Suprapubic skin (tissue), 4 donors: ENCODE measurements around the gene NAP1L4. TPM values are rescaled to one million over a fixed set of nuclear protein-coding genes. Genes with fewer than 3 reads are reported as not detected.
"Not testable (repeated sequence)": the region's sequence is repeated elsewhere in the genome, so short reads cannot be mapped to it uniquely, and the experiment has no call there.

Experiments
- DNase-seq, 2 donors: peaks; one replicate each; pipeline ENCODE4 v3.0.0-alpha.2; 2019; ENCODE audit warnings: low spot score in 2 of 2
- H3K27ac ChIP-seq: fragments of 200-600 bp; sonication (generic); one replicate; pipeline ENCODE4 v1.5.1; 2019
- H3K27me3 ChIP-seq: fragments of 200-600 bp; sonication (generic); one replicate; pipeline ENCODE4 v1.5.1; 2019
- H3K36me3 ChIP-seq: fragments of 200-600 bp; sonication (generic); one replicate; pipeline ENCODE4 v1.5.1; 2019
- H3K4me1 ChIP-seq: fragments of 200-600 bp; sonication (generic); one replicate; pipeline ENCODE4 v1.5.1; 2019
- H3K4me3 ChIP-seq: fragments of 200-600 bp; sonication (generic); one replicate; pipeline ENCODE4 v1.5.1; 2019; ENCODE audit warnings: mild to moderate bottlenecking
- H3K9me3 ChIP-seq: fragments of 200-600 bp; sonication (generic); one replicate; pipeline ENCODE4 v1.5.1; 2019
- CTCF ChIP-seq, 2 donors: fragments of 200-600 bp in 1 of 2; fragments of 450-650 bp in 1 of 2; sonication (generic) in 1 of 2; IDR thresholded peaks; one replicate each; pipeline ENCODE4 v1.5.1; 2016 to 2019; ENCODE audit warnings: antibody characterized with exemption in 2 of 2, mild to moderate bottlenecking in 1 of 2, moderate library complexity in 1 of 2
- EP300 ChIP-seq: sonication (generic); formaldehyde crosslinking; IDR thresholded peaks from one replicate; pipeline ENCODE4 v1.6.1; 2017; ENCODE audit warnings: antibody characterized with exemption
- POLR2A ChIP-seq, 2 donors: fragments of 450-650 bp; IDR thresholded peaks; one replicate each; pipeline ENCODE4 v1.6.1; 2017; ENCODE audit warnings: antibody characterized with exemption in 2 of 2, mild to moderate bottlenecking in 2 of 2, moderate library complexity in 2 of 2
- POLR2AphosphoS5 ChIP-seq, 3 donors: sonication (generic); formaldehyde crosslinking; IDR thresholded peaks; one replicate each; pipeline ENCODE4 v1.6.1; 2017; ENCODE audit warnings: antibody characterized with exemption in 3 of 3
- WGBS: methylation state at CpG from one replicate; pipeline ENCODE4 v1.1.5; 2018; 5-methylcytosine and 5-hydroxymethylcytosine counted together
- total RNA-seq, 4 donors: library from RNA; depleted of rRNA; stranded (reverse); fragments of >200 nt; gene quantifications; one replicate each; pipeline ENCODE4 v1.1.0, GENCODE V29; 2016

The NAP1L4 gene
- total RNA-seq, 4 donors from 2014 or later: 70.7 to 150 (median 97.5) TPM

DNA sequence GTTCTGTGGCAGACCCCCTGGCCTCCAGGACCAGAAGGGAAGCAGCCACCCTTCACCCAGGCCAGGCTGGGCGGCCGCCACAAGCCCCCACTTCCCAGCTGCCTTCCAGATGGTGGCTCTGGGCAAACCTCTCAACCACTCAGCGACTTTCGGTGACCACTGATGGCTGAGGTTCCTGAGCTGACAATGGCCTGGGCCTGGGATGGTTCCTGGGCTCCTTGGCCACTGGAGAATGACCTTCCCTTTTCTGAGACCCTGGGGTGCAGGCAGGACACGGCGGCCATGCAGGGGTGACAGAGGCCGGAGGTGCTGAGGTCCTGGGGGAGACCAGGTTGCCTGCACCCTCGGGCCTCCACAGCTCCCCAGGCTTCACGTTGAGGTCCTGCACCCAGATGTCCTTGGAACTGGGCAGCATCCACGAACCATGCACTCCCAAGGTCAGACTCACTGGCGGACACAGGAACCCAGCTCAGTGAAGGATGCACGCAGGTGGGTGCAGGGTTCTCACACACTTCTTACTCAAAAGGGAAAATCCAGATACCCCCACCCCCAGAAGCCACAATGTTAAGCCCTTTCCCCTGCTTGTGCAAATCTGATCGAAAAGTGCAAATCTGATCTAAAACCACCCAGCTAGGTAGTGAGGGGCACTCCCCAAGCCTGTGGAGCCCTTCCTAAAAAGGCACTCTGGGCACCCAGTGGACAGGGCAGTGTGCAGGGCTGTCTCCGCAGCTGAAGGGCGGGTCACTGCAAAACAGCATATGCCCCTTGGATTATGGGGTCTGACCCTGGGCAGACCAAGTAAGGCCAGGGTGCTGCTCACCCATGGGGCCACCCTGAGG is 49.0 kb downstream of the NAP1L4 start:
- Histone ChIP-seq H3K36me3 (peaks cover 25% of the 10 kb centered on the region), H3K9me3 (peaks cover 3% of the 10 kb centered on the region), H3K27me3 (no peaks in the 10 kb centered on the region), H3K27ac (no peak overlapping the region), H3K4me1 (peaks cover 47% of the 10 kb centered on the region), H3K4me3 (no peak overlapping the region)
- DNase-seq: no peak
- TF ChIP-seq POLR2A (IDR thresholded peaks at IDR 0.05) (no peak), POLR2AphosphoS5 (IDR thresholded peaks at IDR 0.05) (no peak), EP300 (no peak), CTCF (IDR thresholded peaks at IDR 0.05) (no peak)
- 90% methylated on average over 2 of the region's 15 CpGs for WGBS

DNA sequence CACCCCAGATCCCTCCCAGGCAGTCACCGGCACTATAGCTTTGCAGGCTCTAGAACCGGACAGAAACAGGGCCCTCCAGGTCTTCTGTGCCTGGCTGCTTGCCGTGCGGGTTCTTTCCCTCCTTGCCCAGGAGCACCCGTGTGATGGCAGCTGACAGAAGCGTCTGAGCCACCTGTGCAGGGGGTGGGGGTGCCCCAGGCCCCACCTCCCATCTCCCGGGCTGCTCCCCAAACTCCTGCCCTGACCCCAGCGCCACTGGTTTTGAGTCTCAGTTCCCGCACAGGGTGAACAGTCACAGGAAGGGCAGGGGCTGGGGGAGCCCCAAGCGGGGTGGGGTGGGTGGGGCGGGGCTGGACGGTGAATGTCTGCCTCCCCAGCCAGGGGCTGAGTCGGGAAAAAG is 49.7 kb downstream of the NAP1L4 start:
- TF ChIP-seq POLR2AphosphoS5 (IDR thresholded peaks at IDR 0.05) (no peak), EP300 (no peak)
- Histone ChIP-seq H3K36me3 (peaks cover 20% of the 10 kb centered on the region), H3K4me3 (no peak overlapping the region), H3K4me1 (peaks cover 47% of the 10 kb centered on the region), H3K27me3 (no peaks in the 10 kb centered on the region), H3K9me3 (peaks cover 6% of the 10 kb centered on the region), H3K27ac (no peak overlapping the region)
- 45% methylated on average over 10 of the region's 13 CpGs for WGBS
- no peak for DNase-seq

DNA sequence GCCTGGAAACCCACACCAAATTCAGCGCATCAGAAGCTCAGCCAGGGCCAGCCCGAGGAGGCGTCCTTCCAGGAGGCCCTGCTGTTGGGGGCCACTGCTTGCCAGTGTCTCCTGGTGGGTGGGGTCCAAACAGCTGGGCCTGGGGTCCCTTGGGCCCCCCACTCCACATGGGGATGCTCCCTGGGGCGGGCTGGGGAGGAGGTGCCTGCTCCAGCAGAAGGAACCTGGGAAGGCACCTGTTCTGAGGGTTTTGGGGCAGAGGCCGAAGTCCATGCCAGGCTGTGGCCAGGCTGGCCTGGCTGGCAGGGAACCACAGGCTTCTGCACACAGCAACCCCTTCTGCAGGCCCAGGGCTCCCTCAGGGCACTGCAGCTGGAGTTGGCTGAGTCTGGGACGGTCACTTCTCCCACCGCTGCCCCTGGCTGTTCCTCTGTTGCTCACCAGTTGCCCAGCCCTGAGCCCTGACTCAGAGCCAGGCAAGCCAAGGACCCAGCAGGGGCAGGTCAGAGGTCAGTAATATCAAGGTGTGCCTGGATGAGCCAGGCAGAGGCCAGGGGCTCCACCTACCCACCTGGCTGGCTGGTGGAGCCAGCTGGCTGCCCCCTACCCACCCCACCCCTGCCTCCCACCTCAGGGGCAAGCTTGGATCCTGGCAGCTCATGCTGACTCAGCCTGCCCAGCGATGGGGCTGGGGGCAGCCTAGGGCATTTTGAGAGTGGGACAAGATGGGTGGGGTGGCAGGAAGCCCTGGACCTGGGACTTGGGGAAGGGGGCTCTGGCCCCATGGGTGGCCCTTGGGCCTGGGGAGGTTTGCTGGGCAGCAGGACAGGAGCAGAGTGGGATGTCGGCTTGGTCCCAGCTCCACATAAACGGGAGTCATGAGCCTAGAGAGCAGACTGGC is 51.0 kb downstream of the NAP1L4 start:
- DNase-seq: peak in 1 of 2 donors; percentile 69

GRCh38 chr11:2940147-2940920 is 51.8 kb downstream of the NAP1L4 start:
- TF ChIP-seq POLR2AphosphoS5 (IDR thresholded peaks at IDR 0.05) (no peak), POLR2A (IDR thresholded peaks at IDR 0.05) (no peak), CTCF (IDR thresholded peaks at IDR 0.05) (no peak), EP300 (no peak)
- Histone ChIP-seq H3K4me1 (peaks cover 38% of the 10 kb centered on the region), H3K27me3 (no peaks in the 10 kb centered on the region), H3K27ac (no peak overlapping the region), H3K4me3 (no peak overlapping the region), H3K9me3 (peaks cover 7% of the 10 kb centered on the region), H3K36me3 (peaks cover 12% of the 10 kb centered on the region)
- WGBS: 82% methylated on average over 4 of the region's 16 CpGs
- peak; percentile 78 to 85 for DNase-seq

More for the DNA sequence above, 51.0 kb downstream of the NAP1L4 start:
- TF ChIP-seq CTCF (IDR thresholded peaks at IDR 0.05) (no peak), POLR2A (IDR thresholded peaks at IDR 0.05) (no peak), POLR2AphosphoS5 (IDR thresholded peaks at IDR 0.05) (no peak), EP300 (no peak)
- Histone ChIP-seq H3K9me3 (peaks cover 7% of the 10 kb centered on the region), H3K4me3 (no peak overlapping the region), H3K27ac (no peak overlapping the region), H3K27me3 (no peaks in the 10 kb centered on the region), H3K36me3 (peaks cover 12% of the 10 kb centered on the region), H3K4me1 (peaks cover 46% of the 10 kb centered on the region)
- 50% methylated on average over 2 of the region's 10 CpGs for WGBS

DNA sequence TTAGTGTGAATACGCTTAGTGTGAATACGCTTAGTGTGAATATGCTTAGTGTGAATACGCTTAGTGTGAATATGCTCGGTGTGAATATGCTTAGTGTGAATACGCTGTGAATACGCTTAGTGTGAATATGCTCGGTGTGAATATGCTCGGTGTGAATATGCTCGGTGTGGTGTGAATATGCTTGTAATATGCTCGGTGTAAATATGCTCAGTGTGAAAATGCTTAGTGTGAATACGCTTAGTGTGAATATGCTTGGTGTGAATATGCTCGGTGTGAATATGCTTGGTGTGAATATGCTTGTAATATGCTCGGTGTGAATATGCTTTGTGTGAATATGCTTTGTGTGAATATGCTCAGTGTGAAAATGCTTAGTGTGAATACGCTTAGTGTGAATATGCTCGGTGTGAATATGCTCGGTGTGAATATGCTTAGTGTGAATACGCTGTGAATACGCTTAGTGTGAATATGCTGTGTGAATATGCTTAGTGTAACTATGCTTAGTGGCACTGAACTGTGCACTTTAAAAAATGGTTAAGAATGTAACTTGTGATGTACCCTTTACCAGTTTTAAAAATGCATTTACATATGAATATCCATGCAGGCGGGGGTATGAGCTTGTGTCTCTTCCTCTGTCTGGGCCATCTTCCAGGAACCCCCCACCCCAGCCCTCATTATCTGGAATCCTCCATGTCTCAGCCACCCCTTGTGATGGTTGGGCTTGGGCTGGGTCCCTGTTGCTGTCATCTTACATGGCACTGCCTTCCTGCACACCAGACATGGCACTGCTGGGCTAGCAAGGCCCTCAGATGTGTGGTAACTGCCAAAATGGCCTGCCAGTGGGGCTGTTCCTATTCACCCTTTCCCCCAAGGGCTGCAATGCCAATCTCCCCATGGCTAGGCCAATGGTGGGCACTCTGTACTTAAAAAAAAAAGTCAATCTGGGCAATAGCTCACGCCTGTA is 53.4 kb downstream of the NAP1L4 start:
- DNase-seq, H3K4me3 ChIP-seq, H3K36me3 ChIP-seq, H3K27me3 ChIP-seq, H3K27ac ChIP-seq, H3K9me3 ChIP-seq: not testable (repeated sequence)
- peaks cover 22% of the 10 kb centered on the region for H3K4me1 ChIP-seq
- WGBS: 88% methylated on average over 20 of the region's 20 CpGs

DNA sequence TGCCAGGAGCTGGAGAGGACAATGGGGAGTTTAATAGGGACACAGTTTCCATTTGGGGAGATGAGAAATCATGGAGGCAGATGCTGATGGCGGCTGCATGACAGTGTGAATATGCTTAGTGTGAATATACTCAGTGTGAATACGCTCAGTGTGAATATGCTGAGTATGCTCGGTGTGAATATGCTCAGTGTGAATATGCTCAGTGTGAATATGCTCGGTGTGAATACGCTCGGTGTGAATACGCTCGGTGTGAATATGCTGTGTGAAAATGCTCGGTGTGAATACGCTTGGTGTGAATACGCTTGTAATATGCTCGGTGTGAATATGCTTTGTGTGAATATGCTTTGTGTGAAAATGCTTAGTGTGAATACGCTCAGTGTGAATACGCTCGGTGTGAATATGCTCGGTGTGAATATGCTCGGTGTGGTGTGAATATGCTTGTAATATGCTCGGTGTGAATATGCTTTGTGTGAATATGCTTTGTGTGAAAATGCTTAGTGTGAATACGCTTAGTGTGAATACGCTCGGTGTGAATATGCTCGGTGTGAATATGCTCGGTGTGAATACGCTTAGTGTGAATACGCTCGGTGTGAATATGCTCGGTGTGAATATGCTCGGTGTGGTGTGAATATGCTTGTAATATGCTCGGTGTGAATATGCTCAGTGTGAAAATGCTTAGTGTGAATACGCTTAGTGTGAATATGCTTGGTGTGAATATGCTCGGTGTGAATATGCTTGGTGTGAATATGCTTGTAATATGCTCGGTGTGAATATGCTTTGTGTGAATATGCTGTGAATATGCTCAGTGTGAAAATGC is 54.3 kb downstream of the NAP1L4 start:
- 93% methylated on average over 31 of the region's 32 CpGs for WGBS
- not testable (repeated sequence) for H3K4me3 ChIP-seq, H3K36me3 ChIP-seq, DNase-seq, H3K27me3 ChIP-seq, H3K9me3 ChIP-seq, H3K27ac ChIP-seq
- peaks cover 23% of the 10 kb centered on the region for H3K4me1 ChIP-seq
